ENCODE data around the gene ACP7. TPM values are rescaled to one million over a fixed set of nuclear protein-coding genes. Genes with fewer than 3 reads are reported as not detected.
A peak's percentile ranks its signal among the peaks of the same experiment; 100 is the strongest.

The ACP7 gene
- total and polyA plus RNA-seq, 3 donors from 2014 or later, result not detected

GRCh38 chr19:39097299-39097698, 13.1 kb downstream of the ACP7 start:
- intact Hi-C loops (cut with DNase I; ENCODE audit: low total_unique reads), result no loop called here
- no peaks in the 10 kb centered on the region for H3K9me3 ChIP-seq
- no peak for DNase-seq
- WGBS, 2 donors, result 51 to 91% methylated on average over 5 of the region's 5 CpGs
- no peaks in the 10 kb centered on the region for H3K36me3 ChIP-seq (ENCODE audit: low read depth, missing control alignments)
- no peak overlapping the region for H3K27ac ChIP-seq
- H3K4me1 ChIP-seq, result no peaks in the 10 kb centered on the region
- no peaks in the 10 kb centered on the region for H3K27me3 ChIP-seq
- TF ChIP-seq POLR2A (IDR thresholded peaks at IDR 0.05) (no peak), CTCF (IDR thresholded peaks at IDR 0.05) (no peak)
- H3K4me3 ChIP-seq, result no peak overlapping the region

- intact Hi-C loops (cut with DNase I; ENCODE audit: low total_unique reads), result no loop called here
- no peaks in the 10 kb centered on the region for H3K27me3 ChIP-seq
- H3K27ac ChIP-seq, result no peak overlapping the region
- 75 to 78% methylated on average over 2 of the region's 2 CpGs for WGBS, 2 donors
- TF ChIP-seq CTCF (IDR thresholded peaks at IDR 0.05) (no peak), POLR2A (IDR thresholded peaks at IDR 0.05) (no peak)
- DNase-seq, result no peak
- H3K9me3 ChIP-seq, result no peaks in the 10 kb centered on the region
- H3K36me3 ChIP-seq (ENCODE audit: low read depth, missing control alignments), result no peaks in the 10 kb centered on the region
- H3K4me3 ChIP-seq, result no peak overlapping the region
- H3K4me1 ChIP-seq, result no peaks in the 10 kb centered on the region
Observed at GRCh38 chr19:39097721-39098120, 13.6 kb downstream of the ACP7 start.

GRCh38 chr19:39098365-39099269, 14.4 kb downstream of the ACP7 start:
- WGBS, 2 donors, result 8 to 15% methylated on average over 25 to 53 of the region's 53 CpGs
- Histone ChIP-seq H3K27ac (no peak overlapping the region), H3K36me3 (ENCODE audit: low read depth, missing control alignments) (no peaks in the 10 kb centered on the region), H3K9me3 (no peaks in the 10 kb centered on the region), H3K4me1 (no peaks in the 10 kb centered on the region), H3K27me3 (no peaks in the 10 kb centered on the region), H3K4me3 (peak overlapping the region in 1 of 2 donors; percentile 36)
- no peak for DNase-seq
- intact Hi-C loops (cut with DNase I; ENCODE audit: low total_unique reads), result no loop called here
- no peak for TF ChIP-seq POLR2A (IDR thresholded peaks at IDR 0.05)
- no peak for TF ChIP-seq CTCF (IDR thresholded peaks at IDR 0.05)

GRCh38 chr19:39099341-39099740, 15.2 kb downstream of the ACP7 start:
- H3K36me3 ChIP-seq (ENCODE audit: low read depth, missing control alignments), result no peaks in the 10 kb centered on the region
- H3K4me1 ChIP-seq, result no peaks in the 10 kb centered on the region
- intact Hi-C loops (cut with DNase I; ENCODE audit: low total_unique reads), result no loop called here
- no peaks in the 10 kb centered on the region for H3K27me3 ChIP-seq
- H3K9me3 ChIP-seq, result no peaks in the 10 kb centered on the region
- TF ChIP-seq CTCF (IDR thresholded peaks at IDR 0.05) (no peak), POLR2A (IDR thresholded peaks at IDR 0.05) (no peak)
- no peak for DNase-seq
- WGBS, 2 donors, result 33 to 34% methylated on average over 9 of the region's 9 CpGs
- peak overlapping the region in 1 of 2 donors; percentile 36 for H3K4me3 ChIP-seq
- no peak overlapping the region for H3K27ac ChIP-seq
